ENCODE results near the gene TMEM101. TPM values are rescaled to one million over a fixed set of nuclear protein-coding genes. Genes with fewer than 3 reads are reported as not detected.

TMEM101 gene
- total RNA-seq, 2 experiments from 2014 or later = 26.5 to 27.2 TPM

DNA sequence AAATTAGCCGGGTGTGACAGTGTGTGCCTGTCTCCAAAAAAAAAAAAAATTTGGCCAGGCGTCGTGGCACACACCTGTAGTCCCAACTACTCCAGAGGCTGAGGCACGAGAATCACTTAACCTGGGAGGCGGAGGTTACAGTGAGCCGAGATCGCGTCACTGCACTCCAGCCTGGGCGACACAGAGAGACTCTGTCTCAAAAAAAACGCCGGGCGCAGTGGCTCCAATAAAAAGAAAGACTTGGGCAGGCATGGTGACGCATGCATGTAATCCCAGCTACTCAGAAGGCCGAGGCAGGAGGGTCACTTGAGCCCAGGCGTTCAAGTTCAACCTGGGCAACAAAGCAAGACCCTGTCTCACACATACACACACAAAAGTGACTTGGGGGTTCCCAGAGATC lies 48.1 kb upstream of the TMEM101 start:
- DNase-seq (ENCODE audit: low spot score) = no peak
- peak overlapping the region; percentile 4 for H3K4me3 ChIP-seq (ENCODE audit: low read depth, low read length, poor library complexity, severe bottlenecking)
- peaks cover 61% of the 10 kb centered on the region for H3K36me3 ChIP-seq (ENCODE audit: insufficient read depth, low read length)
- CTCF ChIA-PET (ENCODE audit: unreplicated experiment) = no interaction called here
- no peak overlapping the region for H3K27ac ChIP-seq (ENCODE audit: low read depth, low read length, poor library complexity, severe bottlenecking)
- no peak overlapping the region for H2AFZ ChIP-seq (ENCODE audit: low read length)
- intact Hi-C loops (cut with micrococcal nuclease; ENCODE audit: unreplicated experiment) = no loop called here
- POLR2A ChIA-PET = no interaction called here
- no peaks in the 10 kb centered on the region for H4K20me1 ChIP-seq (ENCODE audit: insufficient read depth, low read length)
- H3K9me2 ChIP-seq (ENCODE audit: insufficient read depth, low read length) = no peaks in the 10 kb centered on the region
- peaks cover 4% of the 10 kb centered on the region; the same call in 1 of the 2 replicates for H3K9me3 ChIP-seq (ENCODE audit: low read length)
- H3K4me1 ChIP-seq (ENCODE audit: insufficient read depth, low read length, poor library complexity, severe bottlenecking) = peaks cover 25% of the 10 kb centered on the region
- no TSS peak for BruUV-seq (replicated peaks)
- TF ChIP-seq, protein P1, sequence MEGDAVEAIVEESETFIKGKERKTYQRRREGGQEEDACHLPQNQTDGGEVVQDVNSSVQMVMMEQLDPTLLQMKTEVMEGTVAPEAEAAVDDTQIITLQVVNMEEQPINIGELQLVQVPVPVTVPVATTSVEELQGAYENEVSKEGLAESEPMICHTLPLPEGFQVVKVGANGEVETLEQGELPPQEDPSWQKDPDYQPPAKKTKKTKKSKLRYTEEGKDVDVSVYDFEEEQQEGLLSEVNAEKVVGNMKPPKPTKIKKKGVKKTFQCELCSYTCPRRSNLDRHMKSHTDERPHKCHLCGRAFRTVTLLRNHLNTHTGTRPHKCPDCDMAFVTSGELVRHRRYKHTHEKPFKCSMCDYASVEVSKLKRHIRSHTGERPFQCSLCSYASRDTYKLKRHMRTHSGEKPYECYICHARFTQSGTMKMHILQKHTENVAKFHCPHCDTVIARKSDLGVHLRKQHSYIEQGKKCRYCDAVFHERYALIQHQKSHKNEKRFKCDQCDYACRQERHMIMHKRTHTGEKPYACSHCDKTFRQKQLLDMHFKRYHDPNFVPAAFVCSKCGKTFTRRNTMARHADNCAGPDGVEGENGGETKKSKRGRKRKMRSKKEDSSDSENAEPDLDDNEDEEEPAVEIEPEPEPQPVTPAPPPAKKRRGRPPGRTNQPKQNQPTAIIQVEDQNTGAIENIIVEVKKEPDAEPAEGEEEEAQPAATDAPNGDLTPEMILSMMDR (conservative IDR thresholded peaks at IDR 0.05; ENCODE audit: low read length) = no peak
- no peak for TF ChIP-seq EZH2phosphoT487 (IDR thresholded peaks at IDR 0.05; ENCODE audit: borderline replicate concordance, low read depth, low read length)
- H3K4me2 ChIP-seq (ENCODE audit: low read length) = no peak overlapping the region
- H3K79me2 ChIP-seq (ENCODE audit: insufficient read depth, low read depth, low read length) = peaks cover 78% of the 10 kb centered on the region

DNA sequence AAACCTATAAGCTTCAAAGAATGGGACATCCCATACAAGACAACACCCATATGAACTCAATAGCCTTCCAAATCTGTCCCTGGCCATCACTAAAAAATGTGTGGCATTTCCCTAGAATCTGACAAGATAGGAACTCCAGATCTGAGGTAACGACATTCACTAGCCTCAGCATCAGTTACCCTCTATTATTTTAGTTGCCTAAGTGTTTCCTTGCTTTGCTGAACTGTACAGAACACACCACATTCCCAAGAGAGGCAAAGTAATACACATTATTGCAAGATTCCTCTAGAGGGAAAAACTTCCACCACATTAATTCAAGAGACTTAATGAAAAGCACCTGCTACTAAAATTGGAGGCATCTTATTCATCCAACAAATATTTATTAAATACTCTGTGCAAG lies 46.7 kb upstream of the TMEM101 start:
- Histone ChIP-seq H3K4me2 (ENCODE audit: low read length) (no peak overlapping the region), H3K36me3 (ENCODE audit: insufficient read depth, low read length) (peaks cover 75% of the 10 kb centered on the region), H3K9me2 (ENCODE audit: insufficient read depth, low read length) (no peaks in the 10 kb centered on the region), H3K4me3 (ENCODE audit: low read depth, low read length, poor library complexity, severe bottlenecking) (no peak overlapping the region), H3K9me3 (ENCODE audit: low read length) (peaks cover 4% of the 10 kb centered on the region; the same call in 1 of the 2 replicates), H4K20me1 (ENCODE audit: insufficient read depth, low read length) (no peaks in the 10 kb centered on the region), H2AFZ (ENCODE audit: low read length) (no peak overlapping the region), H3K4me1 (ENCODE audit: insufficient read depth, low read length, poor library complexity, severe bottlenecking) (peaks cover 14% of the 10 kb centered on the region), H3K79me2 (ENCODE audit: insufficient read depth, low read depth, low read length) (peaks cover 88% of the 10 kb centered on the region), H3K27ac (ENCODE audit: low read depth, low read length, poor library complexity, severe bottlenecking) (no peak overlapping the region)
- BruUV-seq (replicated peaks) = no TSS peak
- intact Hi-C loops (cut with micrococcal nuclease; ENCODE audit: unreplicated experiment) = no loop called here
- TF ChIP-seq, protein P1 (conservative IDR thresholded peaks at IDR 0.05; ENCODE audit: low read length) = no peak
- TF ChIP-seq EZH2phosphoT487 (IDR thresholded peaks at IDR 0.05; ENCODE audit: borderline replicate concordance, low read depth, low read length) = no peak
- no peak for DNase-seq (ENCODE audit: low spot score)
- ChIA-PET CTCF (ENCODE audit: unreplicated experiment) (no interaction called here), POLR2A (interaction anchor here (0.6 kb wide), 1 partner anchor 124 kb away, joined by 6 read pairs; no protein-coding TSS in a partner anchor)

DNA sequence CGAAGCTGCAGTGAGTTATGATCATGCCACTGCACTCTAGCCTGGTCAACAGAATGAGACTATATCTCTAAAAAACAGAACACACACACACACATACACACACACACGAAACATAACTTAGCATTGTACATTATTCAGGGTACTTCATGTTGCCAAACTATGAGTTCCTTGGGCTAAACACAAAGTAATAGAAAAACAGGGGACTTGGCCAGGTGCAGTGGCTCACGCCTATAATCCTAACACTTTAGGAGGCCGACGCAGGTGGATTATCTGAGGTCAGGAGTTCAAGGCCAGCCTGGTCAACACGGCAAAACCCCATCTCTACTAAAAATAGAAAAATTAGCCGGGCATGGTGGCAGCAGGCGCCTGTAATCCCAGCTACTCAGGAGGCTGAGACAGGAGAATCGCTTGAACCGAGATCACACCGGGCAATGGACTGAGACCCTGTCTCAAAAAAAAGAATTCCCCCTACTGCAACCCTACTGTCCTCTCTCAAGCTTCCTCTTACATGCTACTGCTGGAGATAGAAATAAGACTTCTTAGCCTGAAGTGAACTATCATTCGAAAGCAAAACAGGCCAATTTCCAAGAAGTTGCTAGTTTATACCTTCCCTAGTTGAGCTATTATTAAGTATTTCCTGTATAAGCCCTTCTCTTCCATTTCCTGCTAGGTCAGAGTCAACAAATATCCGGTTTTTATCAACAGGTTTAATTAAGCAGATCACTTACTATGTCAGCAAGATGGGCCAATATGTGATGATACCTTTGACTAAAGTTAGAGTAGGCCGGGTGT lies 44.5 kb upstream of the TMEM101 start:
- Histone ChIP-seq H3K9me2 (ENCODE audit: insufficient read depth, low read length) (no peaks in the 10 kb centered on the region), H3K9me3 (ENCODE audit: low read length) (peaks cover 4% of the 10 kb centered on the region; the same call in 1 of the 2 replicates), H3K4me3 (ENCODE audit: low read depth, low read length, poor library complexity, severe bottlenecking) (no peak overlapping the region), H3K36me3 (ENCODE audit: insufficient read depth, low read length) (peaks cover 93% of the 10 kb centered on the region), H3K27ac (ENCODE audit: low read depth, low read length, poor library complexity, severe bottlenecking) (no peak overlapping the region), H3K4me2 (ENCODE audit: low read length) (no peak overlapping the region), H4K20me1 (ENCODE audit: insufficient read depth, low read length) (no peaks in the 10 kb centered on the region), H3K79me2 (ENCODE audit: insufficient read depth, low read depth, low read length) (peaks cover 86% of the 10 kb centered on the region), H3K4me1 (ENCODE audit: insufficient read depth, low read length, poor library complexity, severe bottlenecking) (peaks cover 7% of the 10 kb centered on the region), H2AFZ (ENCODE audit: low read length) (no peak overlapping the region)
- intact Hi-C loops (cut with micrococcal nuclease; ENCODE audit: unreplicated experiment) = no loop called here
- BruUV-seq (replicated peaks) = no TSS peak
- ChIA-PET POLR2A (no interaction called here), CTCF (ENCODE audit: unreplicated experiment) (no interaction called here)
- DNase-seq (ENCODE audit: low spot score) = no peak
- no peak for TF ChIP-seq EZH2phosphoT487 (IDR thresholded peaks at IDR 0.05; ENCODE audit: borderline replicate concordance, low read depth, low read length)
- TF ChIP-seq, protein P1 (conservative IDR thresholded peaks at IDR 0.05; ENCODE audit: low read length) = no peak

All from OCI-LY7 (cell line).